ENCODE results near the gene SLC29A4. TPM values are rescaled to one million over a fixed set of nuclear protein-coding genes. Genes with fewer than 3 reads are reported as not detected.

Gene SLC29A4
- total RNA-seq, 1 experiment from 2014 or later, result 1.4 TPM

GRCh38 chr7:5352440-5353010, 69.8 kb downstream of the SLC29A4 start:
- no peak for DNase-seq (ENCODE audit: low read depth)

- DNase-seq (ENCODE audit: low read depth), result no peak
Observed at GRCh38 chr7:5354460-5355232, 71.9 kb downstream of the SLC29A4 start.

Other genes starting within 250 kb of the SLC29A4 start
- gene RBAK, start 237.1 kb upstream of the SLC29A4 start, total RNA-seq (2014; rRNA removed; shearing (Covaris generic)), result 8.0 and 9.7 TPM in 2 replicates
- gene WIPI2, start 92.7 kb upstream of the SLC29A4 start, total RNA-seq (2014; rRNA removed; shearing (Covaris generic)), result 43.2 and 49.4 TPM in 2 replicates
- gene TNRC18, start 140.9 kb downstream of the SLC29A4 start, total RNA-seq (2014; rRNA removed; shearing (Covaris generic)), result 17.7 and 31.5 TPM in 2 replicates
- 3.9 and 5.1 TPM in 2 replicates for gene FBXL18, start 230.9 kb downstream of the SLC29A4 start, total RNA-seq (2014; rRNA removed; shearing (Covaris generic))
- gene ACTB, start 247.7 kb downstream of the SLC29A4 start, total RNA-seq (2014; rRNA removed; shearing (Covaris generic)), result 4,153 and 5,023 TPM in 2 replicates

Data from Daoy (cell line).